KBM-7 (cell line): ENCODE data around the gene KIF11.

Experiments
- DNase-seq: peaks from one replicate; pipeline ENCODE4 v3.0.0-alpha.2; 2015
- in situ Hi-C: fragments of 300-500 bp; cut with MboI; formaldehyde crosslinking; loops from 2 replicates; pipeline ENCODE4 v1.14.3; 2020; ENCODE audit warnings: low sequenced_read_pairs, low pct_unique_long_range_greater_than_20kb, mixed read lengths

The KIF11 gene

DNA sequence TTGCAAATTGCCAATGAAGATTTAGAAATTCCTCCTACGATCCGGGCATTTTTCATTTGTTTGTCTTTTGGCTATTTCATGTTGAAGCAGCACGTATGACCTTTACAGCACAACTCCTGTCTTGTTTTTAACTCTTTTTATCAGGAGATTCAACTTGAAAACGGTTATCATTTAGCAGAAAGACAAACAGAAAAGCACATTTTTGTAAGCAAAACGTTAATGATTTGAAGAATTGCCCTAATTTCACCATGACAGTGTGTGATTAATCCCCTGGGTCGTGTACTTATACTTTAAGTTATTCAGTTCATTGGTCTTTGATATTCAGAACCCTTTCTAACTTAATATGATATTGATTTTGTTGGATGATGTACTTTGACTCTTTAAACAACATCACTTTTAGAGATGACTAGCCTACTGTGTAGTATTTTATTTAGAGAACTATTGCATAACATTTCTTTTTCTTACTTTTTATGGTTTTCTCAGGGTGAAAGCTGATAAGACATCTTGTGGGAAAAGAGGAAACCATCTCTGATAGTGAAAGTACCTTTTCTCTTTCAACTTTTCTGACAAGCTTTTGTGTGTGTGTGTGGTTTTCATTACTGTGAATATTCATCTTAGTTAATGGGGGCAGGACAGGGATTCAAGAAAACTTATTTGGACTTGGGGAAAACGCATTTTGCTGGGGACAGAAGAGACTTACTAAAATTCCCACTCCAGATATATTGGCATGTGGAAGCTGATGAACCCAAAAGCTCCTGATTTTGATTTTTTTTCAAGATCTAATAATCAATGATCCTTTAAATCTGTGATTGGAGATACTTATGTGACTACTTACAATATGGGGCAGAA is 105.0 kb downstream of the KIF11 start:
- peak; percentile 75 for DNase-seq
- in situ Hi-C loops = no loop called here

DNA sequence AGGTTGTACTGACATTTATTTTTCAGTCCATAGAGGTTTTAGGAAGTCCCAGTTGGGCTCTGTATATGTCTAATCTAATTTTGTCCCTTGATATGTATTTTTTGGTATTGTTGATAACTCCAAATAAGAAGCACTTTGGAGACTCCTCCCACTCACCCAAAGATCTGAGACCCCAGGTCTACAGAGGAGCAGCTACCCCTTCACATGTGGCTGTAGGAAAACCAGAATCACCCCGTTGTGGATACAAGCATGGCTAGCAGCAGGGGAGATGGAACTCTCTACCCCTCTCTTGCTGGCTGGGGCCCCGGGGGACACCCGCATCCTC is 106.2 kb downstream of the KIF11 start:
- in situ Hi-C loops = no loop called here
- DNase-seq = no peak

GRCh38 chr10:92699518-92700381 is 106.8 kb downstream of the KIF11 start:
- in situ Hi-C loops = no loop called here

DNA sequence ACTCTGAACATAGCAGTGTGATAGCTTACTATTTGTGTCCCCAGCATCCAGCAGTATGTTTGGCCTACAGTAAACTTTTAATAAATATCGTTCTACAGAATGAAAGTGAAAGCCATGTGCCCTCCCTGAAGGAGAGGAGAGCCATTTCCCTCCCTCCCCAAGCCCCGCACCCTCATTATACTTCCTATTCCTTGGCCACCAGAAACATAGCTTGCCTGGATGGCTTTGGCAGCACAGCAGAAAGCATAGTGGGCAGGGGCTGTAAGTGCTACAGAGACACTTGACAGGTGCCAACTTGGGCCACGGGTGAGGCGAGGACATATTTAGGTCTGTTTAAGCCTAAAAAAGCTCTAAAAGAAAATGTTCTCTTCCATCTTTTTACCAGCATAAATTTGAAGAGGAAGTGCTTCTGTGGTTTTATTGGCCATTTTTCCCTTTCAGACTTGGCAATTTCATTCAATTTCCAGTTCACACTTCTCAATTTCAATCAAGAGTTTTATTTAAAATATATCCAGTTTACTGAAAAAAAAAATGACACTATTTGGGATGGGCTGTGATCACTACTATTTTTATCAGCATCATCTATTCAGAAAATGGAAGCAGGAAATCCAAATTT is 109.5 kb downstream of the KIF11 start:
- in situ Hi-C loops = no loop called here
- DNase-seq = no peak

More at GRCh38 chr10:92699518-92700381, 106.8 kb downstream of the KIF11 start:
- peak; percentile 92 for DNase-seq
